NCI-H128 (cell line): ENCODE data around the gene SPSB3.
"Not testable (repeated sequence)": the region's sequence is repeated elsewhere in the genome, so short reads cannot be mapped to it uniquely, and the experiment has no call there.

Experiments
- DNase-seq: peaks from one replicate; lab custom pipeline; 2025; ENCODE audit not compliant: unreplicated experiment; lab: John Stamatoyannopoulos, UW

Gene SPSB3

DNA sequence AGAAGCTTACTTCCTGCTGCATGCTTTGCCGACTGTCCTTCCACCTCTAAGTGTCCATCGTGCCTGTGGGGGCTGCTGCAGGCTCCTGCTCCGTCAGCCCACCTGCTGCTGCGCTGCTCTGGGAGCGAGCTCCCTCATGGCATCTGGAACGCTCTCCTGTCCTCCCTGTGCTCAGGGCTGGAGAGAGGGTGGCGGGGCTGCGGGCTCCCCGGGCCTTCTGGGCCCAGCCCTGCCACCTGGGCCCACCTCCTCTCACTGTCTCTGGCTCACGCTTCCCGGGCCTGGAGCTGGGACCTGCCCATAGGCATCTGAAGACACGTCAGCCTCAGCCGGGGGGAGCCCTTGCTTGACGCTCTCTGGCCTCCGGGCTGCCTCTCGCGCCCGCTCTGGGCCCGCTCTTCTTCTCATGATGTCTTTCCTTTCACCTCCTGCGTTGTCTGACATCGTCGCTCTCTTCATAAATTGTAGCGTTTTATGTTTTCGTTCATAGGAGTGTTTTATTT, 38.0 kb downstream of the SPSB3 start:
- DNase-seq = no peak

DNA sequence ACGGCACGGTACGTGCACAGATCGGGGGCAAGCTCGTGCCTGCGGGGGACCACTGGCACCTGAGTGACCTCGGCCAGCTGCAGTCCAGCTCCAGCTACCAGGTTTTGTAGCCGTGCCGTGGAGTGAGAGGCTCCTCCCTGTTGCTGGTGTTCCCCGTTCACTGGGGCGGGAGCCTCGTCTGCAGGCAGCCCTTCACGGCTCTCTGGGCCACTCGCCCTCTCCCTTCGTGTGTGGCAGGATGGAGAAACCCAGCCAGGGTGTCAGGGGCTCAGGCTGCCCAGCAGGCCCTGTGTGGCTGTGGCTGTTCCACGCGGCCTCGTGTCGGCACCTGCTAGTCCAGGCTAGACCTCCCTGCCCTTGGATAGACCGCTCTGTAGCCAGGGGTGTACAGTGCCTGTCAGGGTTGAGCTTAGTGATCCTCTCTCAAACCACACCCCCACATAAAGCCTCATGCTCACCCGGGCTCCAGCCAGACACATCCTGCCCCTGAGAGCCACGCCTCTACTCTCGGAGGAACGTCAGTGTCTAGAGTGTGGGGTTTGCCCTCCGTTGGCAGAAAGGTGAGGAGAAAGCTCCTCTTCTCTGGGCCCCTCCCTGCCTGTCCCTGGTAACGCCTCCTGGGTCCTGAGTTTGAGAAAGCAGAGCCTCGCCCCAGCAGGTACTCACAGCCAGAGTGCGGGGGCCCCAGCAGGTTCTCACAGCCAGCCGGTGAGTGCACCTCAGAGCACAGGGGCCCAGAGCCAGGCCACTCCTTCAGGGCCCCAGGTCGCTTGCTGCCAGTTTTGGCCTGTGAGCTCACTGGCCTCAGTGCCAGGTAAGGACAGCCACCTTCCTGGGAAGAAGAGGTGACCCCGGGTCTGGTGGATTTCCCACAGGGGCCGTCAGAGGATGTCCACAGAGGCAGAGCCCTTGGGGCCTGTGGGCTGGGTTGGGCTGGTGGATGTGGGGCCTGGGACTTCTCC, 38.7 kb downstream of the SPSB3 start:
- no peak for DNase-seq

DNA sequence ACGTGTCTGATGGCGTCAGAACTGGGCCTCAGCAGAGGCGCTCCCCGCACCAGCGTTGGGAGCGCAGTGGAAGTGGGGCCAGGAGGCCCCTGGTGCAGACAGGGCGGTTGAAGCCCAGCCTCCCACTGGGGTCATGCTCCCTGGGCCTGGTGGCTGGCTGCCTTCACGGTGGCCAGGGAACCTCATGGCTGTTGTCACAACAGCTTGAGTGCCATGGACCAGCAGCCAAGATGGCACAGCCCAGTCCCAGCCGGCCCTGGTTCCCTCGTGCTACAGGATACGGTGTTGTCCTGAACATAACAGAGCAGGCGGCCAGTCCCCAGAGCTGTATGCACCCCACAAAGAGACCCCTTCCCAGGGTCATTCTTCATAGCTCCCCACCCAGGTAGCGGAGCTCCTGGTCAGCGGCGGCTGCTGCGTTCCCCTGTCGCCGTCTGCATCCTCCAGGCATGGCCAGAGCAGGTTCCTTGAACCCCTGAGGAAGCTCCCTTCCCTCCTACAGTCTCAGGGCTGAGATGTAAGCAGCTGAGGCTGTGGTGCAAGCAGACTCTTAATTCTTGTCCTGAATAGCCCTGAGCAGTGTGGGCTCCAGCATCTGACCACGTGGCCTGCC, 40.7 kb downstream of the SPSB3 start:
- DNase-seq = no peak

DNA sequence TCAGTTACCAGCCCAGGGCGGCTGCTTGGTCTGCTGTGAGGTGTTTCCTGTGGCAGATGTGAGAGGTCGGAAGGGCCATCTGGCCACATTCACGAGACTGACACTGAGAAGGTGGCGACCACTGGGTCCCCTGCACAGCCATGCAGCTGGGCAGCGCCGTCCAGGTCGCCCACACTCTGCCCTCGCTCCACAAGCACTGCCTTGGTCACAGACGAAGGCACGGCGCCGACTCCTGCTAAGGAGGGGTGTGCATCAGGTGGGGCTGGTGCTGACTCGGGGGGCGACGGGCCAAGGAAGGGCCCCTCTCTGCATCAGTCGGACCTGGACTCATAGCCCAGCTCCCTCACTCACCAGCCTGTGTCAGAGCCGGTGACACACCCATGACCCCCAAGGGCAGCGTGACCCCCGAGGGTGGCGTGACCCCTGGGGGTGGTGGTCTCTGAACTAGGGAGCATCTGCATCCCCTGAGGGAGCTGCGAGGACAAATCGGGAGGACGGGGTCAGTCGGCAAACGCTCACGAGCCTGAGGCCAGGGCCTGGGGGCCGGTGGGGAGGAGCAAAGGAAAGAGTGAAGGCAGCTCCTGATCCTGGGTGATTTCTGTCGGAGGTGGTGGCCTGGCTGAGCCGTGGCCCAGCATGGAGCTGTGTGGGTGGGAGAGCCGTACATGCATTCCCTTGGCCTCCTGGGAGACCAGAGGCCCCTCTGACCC, 41.4 kb downstream of the SPSB3 start:
- no peak for DNase-seq

DNA sequence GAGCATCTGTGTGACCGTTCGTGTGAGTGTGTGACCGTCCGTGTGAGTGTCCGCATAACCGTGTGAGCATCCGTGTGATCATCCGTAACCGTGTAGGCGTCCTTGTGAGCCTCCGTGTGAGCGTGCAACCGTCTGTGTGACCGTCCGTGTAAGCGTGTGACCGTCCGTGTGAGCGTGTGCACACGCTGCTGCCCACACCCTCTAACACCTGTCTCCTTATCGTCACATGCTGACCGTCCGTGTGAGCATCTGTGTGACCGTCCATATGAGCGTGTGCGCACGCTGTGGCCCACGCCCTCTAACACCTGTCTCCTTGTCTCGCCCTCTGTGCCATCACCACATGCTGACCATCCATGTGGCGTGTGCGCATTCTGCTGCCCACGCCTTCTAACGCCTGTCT, 42.1 kb downstream of the SPSB3 start:
- DNase-seq = no peak

DNA sequence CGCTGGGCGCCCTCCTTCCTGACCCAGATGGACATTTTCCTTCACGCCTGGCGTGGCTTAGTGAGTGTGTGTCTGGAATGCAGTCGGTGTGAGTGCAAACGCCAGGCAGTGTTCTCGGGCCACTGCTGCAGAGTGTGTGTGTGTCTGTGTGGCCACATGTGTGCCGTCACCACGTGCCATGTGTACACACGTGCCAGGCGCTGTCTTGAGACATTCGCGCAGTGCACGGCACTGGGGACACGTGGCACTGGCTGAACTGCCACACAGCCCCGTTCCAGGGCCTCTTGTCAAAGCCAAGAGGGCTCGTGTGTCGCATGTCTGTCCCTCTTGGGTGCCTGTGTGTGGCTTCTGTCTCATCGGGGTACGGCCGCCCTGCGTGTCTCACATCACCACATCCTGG, 47.6 kb downstream of the SPSB3 start:
- no peak for DNase-seq

DNA sequence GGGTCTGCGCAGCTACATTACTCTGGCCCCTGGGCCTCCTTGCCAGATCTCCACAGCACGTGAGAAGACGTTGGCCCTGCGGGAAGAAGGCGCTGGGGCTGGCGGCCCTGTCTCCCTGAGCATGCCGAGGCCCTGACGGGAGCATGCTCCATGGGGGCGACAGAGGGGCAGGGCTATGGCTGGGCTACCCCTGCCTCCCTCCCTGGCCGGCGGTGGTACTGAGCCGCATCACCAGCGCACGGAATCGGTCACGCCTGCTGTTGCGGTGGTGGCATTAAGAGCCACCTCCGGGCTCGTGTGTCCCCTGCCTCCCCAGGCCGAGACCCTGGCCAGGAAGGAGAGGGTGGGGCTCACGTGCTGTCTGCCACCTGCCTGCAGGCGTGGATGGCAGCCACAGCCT, 48.2 kb downstream of the SPSB3 start:
- no peak for DNase-seq

DNA sequence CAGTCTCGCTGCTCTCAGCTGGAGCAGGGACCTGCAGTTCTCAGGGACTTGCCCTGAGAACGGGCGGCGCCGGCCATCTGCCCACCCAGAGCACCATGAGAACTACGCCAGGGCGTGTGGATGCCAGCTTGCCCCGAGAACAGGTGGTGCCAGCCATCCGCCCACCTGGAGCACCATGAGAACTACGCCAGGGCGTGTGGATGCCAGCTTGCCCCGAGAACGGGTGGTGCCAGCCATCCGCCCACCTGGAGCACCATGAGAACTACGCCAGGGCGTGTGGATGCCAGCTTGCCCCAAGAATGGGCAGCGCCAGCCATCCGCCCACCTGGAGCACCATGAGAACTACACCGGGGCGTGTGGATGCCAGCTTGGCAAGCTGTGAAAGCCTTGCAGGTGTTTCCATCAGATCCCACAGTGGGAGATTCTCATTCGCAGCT, 49.8 kb downstream of the SPSB3 start:
- DNase-seq = not testable (repeated sequence)

DNA sequence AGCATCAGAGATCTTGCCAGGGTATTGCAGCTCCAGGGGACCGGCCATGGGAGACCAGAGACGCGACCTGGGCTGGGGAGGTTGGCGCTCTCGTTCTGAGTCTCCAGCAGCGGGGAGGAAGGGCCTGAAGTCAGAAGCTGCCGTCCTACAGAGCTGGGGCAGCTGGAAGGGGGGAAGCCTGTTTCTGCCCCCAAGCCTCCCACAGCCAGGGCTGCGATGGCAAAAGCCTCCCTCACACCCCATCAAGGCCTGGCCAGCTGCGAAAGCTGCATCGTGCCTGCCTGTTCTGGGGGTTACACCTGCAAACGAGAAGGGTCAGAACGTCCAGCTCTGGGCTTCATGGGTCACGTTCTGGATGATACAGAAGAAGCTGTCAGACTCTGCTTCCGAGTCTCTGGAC, 50.3 kb downstream of the SPSB3 start:
- no peak for DNase-seq

DNA sequence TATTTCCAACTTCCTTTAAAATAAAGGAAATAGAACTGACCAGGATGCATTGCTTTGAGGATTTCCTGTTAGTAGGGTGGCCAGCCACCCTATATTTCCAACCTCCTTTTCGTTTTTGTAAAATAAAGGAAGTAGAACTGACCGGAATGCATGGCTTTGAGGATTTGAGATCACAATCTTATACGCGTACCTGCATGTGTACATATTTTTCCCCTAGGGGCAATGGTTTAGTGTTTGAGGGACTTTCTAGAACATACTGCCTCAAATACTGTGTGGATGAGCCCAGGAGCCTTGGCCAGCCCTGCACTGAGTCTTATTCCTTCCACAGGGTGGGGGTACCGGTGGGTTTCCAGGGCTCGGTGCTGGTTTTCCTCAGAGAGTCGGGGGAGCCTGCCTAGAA, 50.8 kb downstream of the SPSB3 start:
- DNase-seq = no peak

DNA sequence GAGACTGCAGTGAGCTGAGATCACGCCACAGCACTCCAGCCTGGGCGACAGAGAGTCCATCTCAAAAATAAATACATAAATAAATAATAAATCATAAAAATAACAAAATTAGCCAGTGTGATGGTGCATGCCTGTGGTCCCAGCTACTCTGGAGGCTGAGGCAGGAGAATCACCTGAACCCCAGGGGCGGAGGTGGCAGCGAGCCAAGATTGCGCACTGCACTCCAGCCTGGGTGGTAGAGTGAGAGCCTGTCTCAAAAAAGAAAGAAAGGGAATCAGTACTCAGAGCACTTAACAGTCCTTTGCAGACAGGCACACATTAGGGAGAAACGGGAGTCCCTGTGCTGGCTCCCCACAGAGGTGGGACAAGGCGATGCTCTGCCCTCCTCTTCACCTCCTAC, 51.3 kb downstream of the SPSB3 start:
- no peak for DNase-seq

DNA sequence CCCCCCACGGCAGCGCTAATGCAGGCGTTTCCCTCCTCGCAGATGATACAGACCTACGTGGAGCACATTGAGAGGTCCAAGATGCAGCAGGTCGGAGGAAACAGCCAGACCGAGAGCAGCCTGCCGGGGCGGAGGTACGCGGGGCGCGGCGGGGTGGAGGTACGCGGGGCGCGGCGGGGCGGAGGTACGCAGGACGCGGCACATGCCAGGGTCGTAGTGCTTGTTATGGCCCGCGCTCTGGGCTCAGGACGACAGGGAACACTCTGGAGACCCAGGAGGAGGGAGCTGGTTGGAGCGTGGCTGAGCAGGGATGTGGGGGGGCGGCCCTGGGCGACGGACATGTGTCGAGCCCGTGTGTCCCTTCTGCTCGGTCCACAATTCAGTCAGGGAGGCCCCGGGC, 52.9 kb downstream of the SPSB3 start:
- no peak for DNase-seq

DNA sequence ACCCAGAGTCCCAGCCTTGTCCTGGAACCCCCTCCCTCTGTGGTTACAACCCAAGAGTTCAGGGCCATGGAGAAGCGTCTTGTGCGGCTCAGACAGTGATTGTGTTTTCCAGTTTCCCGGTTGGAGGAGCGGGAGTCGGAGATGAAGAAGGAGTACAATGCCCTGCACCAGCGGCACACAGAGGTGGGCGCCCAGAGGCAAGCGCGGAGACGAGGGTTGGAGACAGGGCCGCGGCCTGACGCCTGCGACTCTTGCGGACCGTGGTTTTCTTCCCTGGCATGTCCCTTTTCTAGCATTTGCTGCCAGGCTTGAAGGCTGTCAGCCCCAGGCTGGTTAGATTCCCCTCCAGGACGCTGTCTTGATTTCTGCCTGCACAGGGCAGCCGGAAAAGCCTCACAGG, 53.3 kb downstream of the SPSB3 start:
- no peak for DNase-seq

DNA sequence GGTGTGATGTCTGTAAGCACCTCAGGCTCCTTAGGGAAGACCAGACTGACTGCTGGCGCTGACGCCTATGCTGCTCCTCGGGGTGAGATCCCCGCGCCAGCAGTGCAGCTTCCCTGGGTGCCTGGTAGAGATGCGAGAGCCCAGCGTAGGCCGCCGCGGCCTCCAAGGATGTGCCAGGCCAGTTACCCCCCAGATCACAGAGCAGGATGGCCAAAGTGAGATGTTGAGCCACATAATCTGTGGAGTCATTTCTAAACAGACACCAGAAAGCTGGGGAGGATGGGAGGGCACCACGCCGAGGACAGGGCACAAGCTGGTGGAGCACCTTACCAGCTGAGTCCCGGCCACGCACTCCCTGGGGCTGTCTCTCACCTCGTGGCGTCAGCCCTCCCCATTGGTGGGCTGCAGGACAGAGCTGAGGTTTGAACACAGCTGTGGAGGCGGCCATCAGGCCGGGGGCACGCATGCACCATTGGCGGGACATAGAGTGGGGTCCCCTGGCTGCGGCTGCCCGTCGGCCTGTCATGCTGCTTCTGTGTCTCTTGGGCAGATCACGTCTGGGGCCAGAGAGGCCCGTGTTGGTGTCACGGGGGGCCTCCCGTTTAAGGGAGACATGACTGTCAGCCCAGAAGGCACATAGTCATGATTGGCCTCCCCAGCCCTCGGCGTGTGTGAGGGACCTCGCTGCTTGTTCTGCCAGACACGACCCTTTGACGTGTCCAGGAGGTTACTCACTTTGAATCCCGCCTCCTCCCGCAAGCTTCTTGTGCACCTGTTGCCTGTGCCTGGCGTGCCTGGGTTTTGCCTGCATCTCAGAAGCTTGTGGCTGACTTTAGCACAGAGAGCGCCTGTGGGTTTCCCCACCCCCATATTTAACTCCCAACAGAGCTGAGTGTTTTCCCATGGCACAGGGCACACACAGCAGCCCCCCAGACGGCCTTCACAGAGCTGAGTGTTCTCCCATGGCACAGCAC, 54.4 kb downstream of the SPSB3 start:
- DNase-seq = no peak
